ENCODE measurements around the gene C1QBP. TPM values are rescaled to one million over a fixed set of nuclear protein-coding genes. Genes with fewer than 3 reads are reported as not detected.
A peak's percentile ranks its signal among the peaks of the same experiment; 100 is the strongest.

Gene C1QBP
- total RNA-seq, 2 experiments from 2014 or later: 59.9 to 62.9 TPM

- H3K4me3 ChIP-seq (ENCODE audit: low read length): peak within 1 kb of the TSS; percentile 93
- ATAC-seq (ENCODE audit: poor library complexity): peak; percentile 92
- POLR2A ChIA-PET: interaction anchor here (0.7 to 5.3 kb wide), 22 partner anchors 13 to 1763 kb away, joined by 3 to 51 read pairs (median 5); partner anchors contain the start of genes C1QBP, CYB5D2, DHX33 and HASPIN
These were observed 47.5 kb upstream of the C1QBP start, which contains the start of gene MIS12 for GRCh38 chr17:5486206-5487124. MIS12 (plus strand) TSS chr17:5486566; CDS start chr17:5488863, 2,297 bp downstream.

GRCh38 chr17:5485270-5486205, 46.6 kb upstream of the C1QBP start, which contains the start of gene DERL2:
DERL2 (minus strand) TSS chr17:5486178; CDS start chr17:5486161, 17 bp downstream.
- H3K4me1 ChIP-seq (ENCODE audit: insufficient read depth, low read length): peaks cover 27% of the 10 kb centered on the region
- Mint-ChIP-seq H3K4me1 (ENCODE audit: low read depth) (peaks cover 68% of the 10 kb centered on the region), H3K27ac (peak within 1 kb of the TSS; percentile 96), H3K27me3 (no peaks in the 10 kb centered on the region), H3K9me3 (no peaks in the 10 kb centered on the region), H3K36me3 (ENCODE audit: low read depth) (peaks cover 83% of the 10 kb centered on the region), H3K4me3 (peak within 1 kb of the TSS; percentile 92)
- CTCF ChIA-PET: interaction anchor here (3.8 kb wide), 1 partner anchor 46 kb away, joined by 18 read pairs; the partner anchor contains the start of gene C1QBP
- POLR2A ChIA-PET: interaction anchor here (0.7 to 5.3 kb wide), 23 partner anchors 12 to 1762 kb away, joined by 3 to 51 read pairs (median 5); partner anchors contain the start of genes C1QBP, CYB5D2, DHX33 and HASPIN
- H3K27ac ChIP-seq (ENCODE audit: low read depth in 1 of 2, low read length in 2 of 2): peak within 1 kb of the TSS; percentile 86 to 100
- no peak for TF ChIP-seq CTCF (IDR thresholded peaks at IDR 0.05)
- no peaks in the 10 kb centered on the region for H3K27me3 ChIP-seq (ENCODE audit: control insufficient read depth in 1 of 2, insufficient read depth in 2 of 2, low read length in 2 of 2)
- peak in 2 of 14 experiments; percentile 18 to 25 for DNase-seq
- ATAC-seq (ENCODE audit: poor library complexity): peak; percentile 1
- peaks cover 56% of the 10 kb centered on the region for H3K36me3 ChIP-seq (ENCODE audit: insufficient read depth, low read length)
- no peaks in the 10 kb centered on the region for H3K9me3 ChIP-seq (ENCODE audit: control insufficient read depth in 1 of 2, insufficient read depth in 1 of 2, low read length in 2 of 2)
- peak within 1 kb of the TSS; percentile 93 for H3K4me3 ChIP-seq (ENCODE audit: low read length)
- intact Hi-C loops (cut with DNase I, micrococcal nuclease): loop anchor here (1.0 to 10.0 kb wide), 9 partner anchors 15 to 1159 kb away; partner anchors contain the start of genes NUP88 (in 2 of the 2), DHX33 (in 1 of the 2), KIAA0753 (in 1 of the 2) and NLRP1 (in 1 of the 2)

More at GRCh38 chr17:5486206-5487124, 47.5 kb upstream of the C1QBP start, which contains the start of gene MIS12:
- Histone ChIP-seq H3K27ac (ENCODE audit: low read depth in 1 of 2, low read length in 2 of 2) (peak within 1 kb of the TSS; percentile 86 to 100), H3K27me3 (ENCODE audit: control insufficient read depth in 1 of 2, insufficient read depth in 2 of 2, low read length in 2 of 2) (no peaks in the 10 kb centered on the region), H3K9me3 (ENCODE audit: control insufficient read depth in 1 of 2, insufficient read depth in 1 of 2, low read length in 2 of 2) (no peaks in the 10 kb centered on the region), H3K36me3 (ENCODE audit: insufficient read depth, low read length) (peaks cover 54% of the 10 kb centered on the region), H3K4me1 (ENCODE audit: insufficient read depth, low read length) (peaks cover 27% of the 10 kb centered on the region)
- intact Hi-C loops (cut with DNase I, micrococcal nuclease): loop anchor here (1.0 to 10.0 kb wide), 9 partner anchors 14 to 1158 kb away; partner anchors contain the start of genes NUP88 (in 2 of the 2), DHX33 (in 1 of the 2), KIAA0753 (in 1 of the 2) and NLRP1 (in 1 of the 2)
- Mint-ChIP-seq H3K27ac (peak within 1 kb of the TSS; percentile 96), H3K36me3 (ENCODE audit: low read depth) (peaks cover 73% of the 10 kb centered on the region), H3K4me3 (peak within 1 kb of the TSS; percentile 92), H3K9me3 (no peaks in the 10 kb centered on the region), H3K4me1 (ENCODE audit: low read depth) (peaks cover 61% of the 10 kb centered on the region), H3K27me3 (no peaks in the 10 kb centered on the region)
- CTCF ChIA-PET: interaction anchor here (3.8 kb wide), 1 partner anchor 47 kb away, joined by 18 read pairs; the partner anchor contains the start of gene C1QBP
- no peak for TF ChIP-seq CTCF (IDR thresholded peaks at IDR 0.05)
- peak; percentile 93 to 99 (median 96) for DNase-seq
